ENCODE data around the gene RBBP8. TPM values are rescaled to one million over a fixed set of nuclear protein-coding genes. Genes with fewer than 3 reads are reported as not detected.

Gene RBBP8
- polyA plus RNA-seq, 3 donors, result 5.8 to 9.6 (median 7.8) TPM

DNA sequence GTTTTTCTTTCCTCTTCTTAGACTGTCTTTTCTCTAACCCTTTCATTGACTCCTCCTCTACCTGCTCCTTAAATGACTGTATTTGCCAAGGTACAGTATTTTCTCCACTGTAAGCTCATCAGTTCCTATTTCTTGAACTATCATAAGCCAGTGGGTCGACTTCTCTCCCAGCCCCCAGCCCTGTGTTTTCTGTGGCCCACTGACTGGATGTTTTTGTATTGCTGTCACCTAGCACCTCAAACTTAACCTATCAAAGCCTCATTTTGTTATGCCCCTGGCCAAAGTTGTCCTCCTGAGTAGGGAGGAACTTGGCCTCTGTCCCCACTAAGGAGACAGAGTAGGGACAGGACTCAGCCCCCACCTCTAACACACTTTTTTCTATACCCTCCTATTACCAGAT lies 136.8 kb downstream of the RBBP8 start:
- peaks cover 0 to 4% (median 1%) of the 10 kb centered on the region in 3 donors for H3K27me3 Mint-ChIP-seq (ENCODE audit: low read depth in 3 of 3)
- peak overlapping the region in 1 of 3 experiments; percentile 21 for H3K4me3 ChIP-seq (replicated peaks in 1 of 3; ENCODE audit: low read depth in 2 of 3, low read length in 3 of 3)
- 22% methylated on average over 1 of the region's 1 CpG for WGBS (ENCODE audit: insufficient coverage)

GRCh38 chr18:23071285-23071684 lies 138.2 kb downstream of the RBBP8 start:
- Histone ChIP-seq H3K4me1 (ENCODE audit: control insufficient read depth in 1 of 2, insufficient read depth in 2 of 2, low read length in 2 of 2) (peaks cover 57% of the 10 kb centered on the region in 2 donors), H3K4me3 (replicated peaks in 1 of 3; ENCODE audit: low read depth in 2 of 3, low read length in 3 of 3) (peak overlapping the region in 1 of 3 experiments; percentile 19), H3K9ac (ENCODE audit: insufficient read depth, low read length, poor library complexity, severe bottlenecking) (no peak overlapping the region), H3K27me3 (ENCODE audit: control insufficient read depth in 2 of 2, insufficient read depth in 2 of 2, low read length in 2 of 2) (no peaks in the 10 kb centered on the region), H3K27ac (ENCODE audit: low read depth in 1 of 2, low read length in 2 of 2) (peak overlapping the region; percentile 3 to 55), H2AFZ (ENCODE audit: insufficient read depth, low read depth, low read length, poor library complexity, severe bottlenecking) (no peak overlapping the region), H3K36me3 (replicated peaks in 1 of 2; ENCODE audit: control insufficient read depth in 1 of 2, insufficient read depth in 2 of 2, low read length in 2 of 2) (no peaks in the 10 kb centered on the region), H3K9me3 (replicated peaks in 1 of 2; ENCODE audit: control insufficient read depth in 1 of 2, insufficient read depth in 1 of 2, low read length in 2 of 2) (no peaks in the 10 kb centered on the region), H4K20me1 (ENCODE audit: insufficient read depth, low read length) (no peaks in the 10 kb centered on the region), H3K79me2 (ENCODE audit: insufficient read depth, low read length) (no peaks in the 10 kb centered on the region), H3K4me2 (replicated peaks; ENCODE audit: extremely low read depth, low read length, poor library complexity, severe bottlenecking) (peak overlapping the region; percentile 28)
- Mint-ChIP-seq H3K4me1 (peaks cover 58% of the 10 kb centered on the region), H3K36me3 (peaks cover 0 to 4% of the 10 kb centered on the region in 2 donors), H3K9me3 (peaks cover 0 to 1% (median 0%) of the 10 kb centered on the region in 7 donors), H3K4me3 (peak overlapping the region in 1 of 2 donors; percentile 70), H3K27me3 (ENCODE audit: low read depth in 3 of 3) (peaks cover 1 to 10% (median 2%) of the 10 kb centered on the region in 3 donors), H3K27ac (peak overlapping the region; percentile 70 to 95 (median 86))
- peak; percentile 61 to 77 (median 64) for DNase-seq
- 29% methylated on average over 2 of the region's 5 CpGs for WGBS (ENCODE audit: insufficient coverage)
- intact Hi-C loops (cut with micrococcal nuclease), result no loop called here
- TF ChIP-seq, protein P1, sequence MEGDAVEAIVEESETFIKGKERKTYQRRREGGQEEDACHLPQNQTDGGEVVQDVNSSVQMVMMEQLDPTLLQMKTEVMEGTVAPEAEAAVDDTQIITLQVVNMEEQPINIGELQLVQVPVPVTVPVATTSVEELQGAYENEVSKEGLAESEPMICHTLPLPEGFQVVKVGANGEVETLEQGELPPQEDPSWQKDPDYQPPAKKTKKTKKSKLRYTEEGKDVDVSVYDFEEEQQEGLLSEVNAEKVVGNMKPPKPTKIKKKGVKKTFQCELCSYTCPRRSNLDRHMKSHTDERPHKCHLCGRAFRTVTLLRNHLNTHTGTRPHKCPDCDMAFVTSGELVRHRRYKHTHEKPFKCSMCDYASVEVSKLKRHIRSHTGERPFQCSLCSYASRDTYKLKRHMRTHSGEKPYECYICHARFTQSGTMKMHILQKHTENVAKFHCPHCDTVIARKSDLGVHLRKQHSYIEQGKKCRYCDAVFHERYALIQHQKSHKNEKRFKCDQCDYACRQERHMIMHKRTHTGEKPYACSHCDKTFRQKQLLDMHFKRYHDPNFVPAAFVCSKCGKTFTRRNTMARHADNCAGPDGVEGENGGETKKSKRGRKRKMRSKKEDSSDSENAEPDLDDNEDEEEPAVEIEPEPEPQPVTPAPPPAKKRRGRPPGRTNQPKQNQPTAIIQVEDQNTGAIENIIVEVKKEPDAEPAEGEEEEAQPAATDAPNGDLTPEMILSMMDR (IDR thresholded peaks at IDR 0.05), result no peak

More for the DNA sequence above, 136.8 kb downstream of the RBBP8 start:
- intact Hi-C loops (cut with micrococcal nuclease), result no loop called here
- Histone ChIP-seq H3K27ac (ENCODE audit: low read depth in 1 of 2, low read length in 2 of 2) (peak overlapping the region; percentile 67 to 75), H3K4me1 (ENCODE audit: control insufficient read depth in 1 of 2, insufficient read depth in 2 of 2, low read length in 2 of 2) (peaks cover 55 to 57% of the 10 kb centered on the region in 2 donors), H3K27me3 (ENCODE audit: control insufficient read depth in 2 of 2, insufficient read depth in 2 of 2, low read length in 2 of 2) (no peaks in the 10 kb centered on the region), H4K20me1 (ENCODE audit: insufficient read depth, low read length) (no peaks in the 10 kb centered on the region), H3K79me2 (ENCODE audit: insufficient read depth, low read length) (no peaks in the 10 kb centered on the region), H3K4me2 (replicated peaks; ENCODE audit: extremely low read depth, low read length, poor library complexity, severe bottlenecking) (no peak overlapping the region), H2AFZ (ENCODE audit: insufficient read depth, low read depth, low read length, poor library complexity, severe bottlenecking) (peak overlapping the region; percentile 54), H3K36me3 (replicated peaks in 1 of 2; ENCODE audit: control insufficient read depth in 1 of 2, insufficient read depth in 2 of 2, low read length in 2 of 2) (no peaks in the 10 kb centered on the region), H3K9me3 (replicated peaks in 1 of 2; ENCODE audit: control insufficient read depth in 1 of 2, insufficient read depth in 1 of 2, low read length in 2 of 2) (no peaks in the 10 kb centered on the region), H3K9ac (ENCODE audit: insufficient read depth, low read length, poor library complexity, severe bottlenecking) (no peak overlapping the region)
- H3K9me3 Mint-ChIP-seq, result peaks cover 0 to 1% (median 0%) of the 10 kb centered on the region in 7 donors
- H3K4me1 Mint-ChIP-seq, result peaks cover 58% of the 10 kb centered on the region
- DNase-seq, result no peak
- peaks cover 0 to 4% of the 10 kb centered on the region in 2 donors for H3K36me3 Mint-ChIP-seq
- TF ChIP-seq, protein P1 (IDR thresholded peaks at IDR 0.05), result no peak
- peak overlapping the region; percentile 83 to 96 (median 95) for H3K27ac Mint-ChIP-seq
- peak overlapping the region in 1 of 2 donors; percentile 84 for H3K4me3 Mint-ChIP-seq
